HG02943 (cell line): ENCODE data around the gene FGR.

Experiments
- ATAC-seq: cut with Tn5 transposase; IDR thresholded peaks from one replicate; pipeline ENCODE4 v1.9.1; 2021; ENCODE audit warnings: mild to moderate bottlenecking, low read depth, moderate library complexity; ENCODE audit not compliant: unreplicated experiment

The FGR gene

DNA sequence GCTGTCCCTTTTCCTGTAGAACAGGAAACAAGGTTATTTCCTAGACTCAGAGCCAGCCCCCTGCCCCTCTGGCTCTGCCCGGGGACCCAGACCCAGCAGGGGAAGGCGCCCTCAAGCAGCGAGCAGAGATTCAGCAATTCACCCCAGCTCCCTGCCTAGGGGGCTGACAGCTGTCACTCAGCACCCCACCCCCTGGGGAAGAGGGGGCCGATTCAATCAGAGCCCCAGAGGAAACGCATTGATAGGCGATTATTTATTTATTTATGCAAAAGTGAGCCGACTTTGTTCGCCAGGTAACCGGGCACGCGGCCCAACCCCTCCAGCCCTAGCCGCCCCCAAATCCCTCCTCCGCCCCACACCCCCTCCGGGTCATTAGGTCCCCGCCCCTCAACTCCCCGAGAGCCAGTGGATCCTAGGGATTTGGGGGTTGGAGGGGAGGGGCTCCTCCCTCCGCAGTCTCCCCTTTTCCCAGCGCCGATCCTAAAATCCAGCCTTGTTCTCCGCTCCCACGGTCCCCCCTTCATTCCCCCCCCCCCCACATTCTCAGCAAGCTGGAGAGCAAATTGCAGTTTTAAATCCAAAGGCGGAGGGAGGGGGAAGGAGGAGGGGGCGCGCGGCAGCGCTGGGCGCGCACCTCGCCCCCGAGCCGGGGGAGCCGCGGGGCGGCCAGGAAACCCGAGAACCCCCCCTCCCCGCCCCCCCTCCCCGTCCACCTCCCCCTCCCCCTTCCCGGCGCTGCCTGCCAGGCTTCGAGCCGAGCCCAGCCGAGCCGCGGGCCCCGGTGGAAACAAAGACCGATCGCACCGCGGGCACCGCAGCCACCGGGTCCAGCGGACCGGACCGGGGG, 32.3 kb downstream of the FGR start:
- ATAC-seq = no peak

DNA sequence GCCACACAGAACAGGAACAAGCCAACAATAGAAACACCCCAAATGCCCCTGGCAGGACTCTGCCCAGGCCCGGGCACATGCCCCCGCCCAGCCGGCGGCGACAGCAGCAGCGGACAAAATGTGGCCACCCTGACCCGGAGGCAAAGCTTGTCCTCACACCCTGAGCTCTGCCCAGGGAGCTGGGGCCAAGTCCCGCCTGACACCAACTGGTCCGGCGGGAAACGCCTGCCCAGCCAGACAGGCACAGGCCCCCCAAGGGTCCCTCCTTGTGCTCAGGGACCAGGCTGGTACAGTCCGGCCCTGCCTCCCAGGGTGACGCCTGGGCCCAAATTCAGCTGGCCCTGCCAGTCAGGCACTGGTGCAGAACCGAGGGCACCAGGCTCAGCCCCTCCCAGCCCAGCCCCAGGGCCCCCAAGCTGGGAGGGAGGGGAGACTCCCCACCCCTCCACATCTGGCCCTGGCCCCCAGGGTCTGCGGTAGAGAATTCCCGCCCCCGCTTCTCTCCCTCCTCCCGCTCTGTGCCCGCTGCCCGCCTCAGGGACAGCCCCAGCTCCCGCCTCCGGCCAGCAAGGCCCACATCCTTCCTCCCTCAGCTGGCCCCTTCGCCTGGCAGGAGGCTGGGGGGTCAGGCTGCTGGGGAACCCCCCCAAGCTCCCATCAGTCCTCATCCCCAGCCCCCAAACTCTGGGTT, 33.1 kb downstream of the FGR start:
- ATAC-seq = no peak

DNA sequence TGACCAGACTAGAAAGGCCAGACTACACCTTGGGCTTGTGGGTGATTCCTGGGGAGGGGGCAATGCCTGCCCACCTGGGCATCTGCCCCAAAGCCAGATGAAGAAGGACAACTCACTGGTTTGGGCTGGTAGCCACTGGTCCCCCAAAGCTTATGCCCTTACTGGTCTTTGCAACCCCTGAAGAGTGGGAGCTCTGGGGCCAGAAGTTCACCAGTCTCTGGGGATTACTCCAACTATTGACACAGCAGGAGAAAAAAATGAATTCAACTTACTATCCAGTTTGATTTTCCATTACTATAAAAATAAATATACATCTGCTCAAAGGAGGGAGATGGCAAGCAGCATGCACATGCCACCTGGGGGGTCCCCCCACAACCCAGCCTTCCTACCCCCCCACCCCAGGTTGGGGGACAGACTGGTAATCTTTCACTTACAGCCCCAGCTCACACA, 33.6 kb downstream of the FGR start:
- no peak for ATAC-seq

DNA sequence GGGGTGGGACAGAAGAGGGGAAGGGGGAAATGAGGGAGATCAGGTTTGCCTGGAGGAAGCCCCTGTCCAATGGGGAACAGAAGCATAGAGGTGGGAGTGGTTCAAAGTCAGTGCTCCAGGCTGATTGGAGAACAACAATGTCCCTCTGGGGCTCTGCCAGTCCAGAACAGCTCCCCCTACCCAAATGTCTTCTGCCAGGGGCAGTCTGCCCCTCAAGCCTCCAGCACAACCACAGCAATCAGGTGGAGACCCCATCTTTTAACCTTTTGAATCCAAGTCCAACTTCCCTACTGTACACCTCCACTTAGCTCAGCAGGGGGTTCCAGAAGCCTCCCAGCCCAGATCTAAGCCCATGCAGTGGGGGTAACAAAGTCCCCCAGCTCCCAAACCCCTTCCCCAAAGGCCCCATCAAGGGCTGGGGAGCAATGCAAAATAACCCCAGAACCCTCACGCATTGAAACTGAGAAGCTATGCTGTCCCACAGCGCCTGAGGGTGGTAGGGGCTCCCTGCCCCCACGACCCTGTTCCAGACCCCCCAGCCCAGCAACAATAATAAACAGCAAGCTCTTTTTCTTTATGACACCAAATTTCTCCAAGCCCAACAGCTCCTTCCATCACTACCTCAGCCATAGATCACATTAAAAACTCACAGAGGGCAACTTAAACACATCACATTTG, 34.3 kb downstream of the FGR start:
- no peak for ATAC-seq

DNA sequence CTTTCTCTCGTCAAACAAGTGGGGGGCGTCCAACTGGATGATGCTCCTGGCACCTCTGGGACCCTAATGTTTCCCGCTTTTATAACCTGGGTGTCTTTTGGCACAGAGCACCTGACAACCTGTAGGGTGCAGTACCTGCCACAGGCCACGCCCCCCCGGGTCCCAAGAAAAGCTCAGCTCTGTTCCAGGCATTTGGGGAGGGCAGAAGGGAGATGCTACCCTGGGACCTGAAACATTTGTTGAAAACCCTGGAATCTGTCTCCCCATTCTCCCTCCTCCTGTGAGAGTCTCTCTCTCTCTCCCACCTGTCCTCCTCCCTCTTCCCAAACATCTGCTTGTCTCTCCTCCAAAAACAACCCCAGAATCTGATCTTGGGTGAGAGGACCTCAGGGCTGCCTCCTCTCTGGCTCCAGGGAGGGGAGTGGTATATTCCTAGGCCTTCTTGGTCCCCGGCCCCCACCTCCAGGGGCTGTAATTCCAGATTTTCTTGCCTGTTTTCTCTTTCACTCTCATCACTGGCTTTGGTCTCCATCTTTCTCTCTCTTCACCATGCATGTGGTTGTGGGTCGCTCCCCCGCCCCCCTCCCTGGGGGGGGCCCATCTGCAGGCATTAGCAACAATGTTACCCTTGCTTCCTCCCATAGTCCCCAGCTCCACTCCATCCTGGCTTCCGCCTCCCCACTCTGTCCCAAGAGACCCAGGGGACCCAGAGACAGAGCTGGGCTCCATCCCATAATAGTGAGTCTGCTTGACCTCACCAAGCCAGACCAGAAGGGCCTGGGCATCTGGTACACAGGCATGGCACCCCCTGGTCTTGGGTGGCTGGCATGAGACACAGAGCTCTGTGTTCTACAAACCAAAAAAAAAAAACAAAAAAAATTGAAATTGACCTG, 35.1 kb downstream of the FGR start:
- no peak for ATAC-seq

DNA sequence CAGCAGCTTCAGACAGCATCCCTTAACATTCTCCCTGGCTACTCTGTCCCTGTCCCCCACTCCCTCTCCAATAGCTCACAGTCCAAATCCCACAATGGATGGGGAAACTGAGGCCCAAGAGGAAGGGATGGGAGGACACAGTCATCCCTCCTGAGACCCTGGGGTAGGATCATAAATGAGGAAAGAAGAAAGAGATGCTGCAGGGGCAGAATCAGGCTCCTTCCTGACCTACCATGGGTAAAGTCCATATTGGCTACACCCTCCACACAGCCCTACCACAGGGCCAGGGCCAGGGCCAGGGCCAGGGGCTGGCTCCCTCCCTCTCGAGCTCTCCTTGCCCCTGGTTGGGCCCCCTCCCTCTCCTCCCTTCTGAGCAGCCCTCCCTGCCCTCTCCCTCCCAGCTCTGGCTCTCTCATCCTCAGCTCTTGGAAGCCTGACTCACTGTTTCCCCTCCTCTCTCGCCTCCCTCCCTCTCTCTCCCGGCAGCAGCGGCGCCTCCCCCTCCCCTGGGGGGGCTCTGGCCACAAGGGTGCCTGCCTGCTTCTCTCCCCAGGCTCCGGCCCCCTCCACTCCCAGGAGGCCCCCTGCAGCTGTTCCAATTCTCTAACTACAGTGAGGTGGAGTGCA, 36.0 kb downstream of the FGR start:
- no peak for ATAC-seq

DNA sequence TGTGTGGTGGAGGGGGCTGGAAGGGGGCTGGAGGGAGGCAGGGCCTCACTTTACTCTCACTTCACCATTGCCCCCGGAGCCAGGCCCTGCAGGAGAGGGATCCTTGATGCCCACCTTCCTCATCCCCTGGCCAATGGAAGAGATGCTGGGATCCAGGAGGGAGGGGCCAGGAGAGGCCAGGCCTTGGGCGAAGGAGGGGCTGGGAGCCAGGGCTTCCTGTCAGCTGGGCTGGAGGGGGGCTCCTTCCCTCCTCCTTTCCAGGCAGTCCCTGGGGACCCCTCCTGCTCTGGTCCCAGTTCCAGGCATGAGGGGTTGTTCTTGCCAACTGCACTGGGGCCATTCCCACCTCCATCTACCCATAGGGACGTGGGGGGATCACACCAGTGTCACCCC, 36.7 kb downstream of the FGR start:
- no peak for ATAC-seq

DNA sequence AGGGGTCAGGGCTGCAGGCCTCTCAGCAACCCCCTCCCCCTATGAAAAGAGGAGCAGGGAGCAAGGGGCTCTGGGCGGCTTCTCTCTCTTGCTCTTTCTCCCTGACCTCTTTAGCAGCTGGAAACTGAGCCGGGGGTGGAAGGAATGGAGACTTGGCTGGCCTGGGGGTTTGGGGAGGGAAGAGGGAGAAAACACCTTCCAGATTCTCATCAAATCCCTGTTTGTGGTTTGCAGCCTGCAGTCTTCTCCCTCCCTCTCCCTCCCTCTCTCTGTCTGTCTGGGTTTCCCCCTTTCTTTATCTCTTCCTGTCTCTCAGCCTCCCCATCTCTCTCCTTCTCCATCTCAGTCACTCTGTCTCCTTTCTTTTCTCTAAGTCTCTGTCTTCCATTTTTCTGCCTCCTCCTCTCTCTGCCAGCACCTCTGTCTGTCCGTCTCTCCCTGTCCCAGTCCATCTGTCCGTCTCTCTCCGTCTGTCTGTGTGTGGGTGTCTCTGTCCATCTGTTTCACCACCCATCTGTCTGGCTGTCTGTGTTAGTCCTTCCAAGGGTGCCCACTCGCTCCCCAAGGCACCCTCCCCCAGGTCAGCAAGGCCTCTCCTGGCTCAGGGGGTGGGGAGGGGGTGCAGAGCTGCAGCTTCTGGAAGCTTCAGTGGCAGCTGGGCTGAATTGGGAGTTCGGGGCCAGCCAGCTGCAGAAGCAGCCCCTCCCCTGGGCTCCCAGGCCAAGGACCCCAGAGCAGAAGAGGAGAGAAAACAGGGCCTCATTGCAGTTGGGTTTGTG, 37.3 kb downstream of the FGR start:
- no peak for ATAC-seq

DNA sequence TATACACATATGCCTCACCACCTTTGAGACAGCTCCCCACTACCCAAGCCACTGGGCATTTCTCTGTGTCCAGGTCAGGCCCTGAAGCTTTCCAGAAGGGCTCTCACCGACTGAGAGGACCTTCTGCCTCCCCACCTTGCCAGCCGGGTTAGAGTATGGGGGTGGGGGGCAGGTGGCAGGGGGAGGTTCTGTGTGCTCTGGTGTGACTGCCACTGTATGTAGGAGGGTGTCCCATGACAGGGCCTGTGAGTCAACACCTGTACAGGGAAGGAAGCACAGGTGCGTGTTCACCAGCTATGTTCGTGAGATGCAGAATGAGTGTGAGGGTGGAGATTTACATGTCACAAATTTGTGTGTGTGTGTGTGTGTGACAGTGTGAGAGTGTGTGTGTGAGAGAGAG, 38.0 kb downstream of the FGR start:
- ATAC-seq = no peak

DNA sequence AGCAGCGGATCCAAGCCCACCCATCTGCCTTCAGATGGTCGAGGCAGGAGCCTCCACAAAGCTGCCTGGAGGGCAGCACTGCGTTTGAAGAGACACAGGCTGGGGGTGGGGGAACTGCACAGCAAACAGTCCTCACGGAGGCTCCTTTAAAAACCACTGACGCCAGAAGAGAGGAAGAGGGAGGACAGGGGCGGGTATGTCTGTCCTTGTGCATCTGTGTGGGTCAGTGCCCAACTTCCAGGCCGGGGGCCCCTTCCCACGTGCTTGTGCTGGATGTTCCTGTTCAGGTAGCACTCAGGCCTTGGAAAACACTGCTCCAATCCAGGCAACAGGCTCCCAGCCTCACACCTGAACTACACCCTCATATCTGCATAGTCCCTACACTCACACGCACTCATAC, 38.7 kb downstream of the FGR start:
- ATAC-seq = no peak

DNA sequence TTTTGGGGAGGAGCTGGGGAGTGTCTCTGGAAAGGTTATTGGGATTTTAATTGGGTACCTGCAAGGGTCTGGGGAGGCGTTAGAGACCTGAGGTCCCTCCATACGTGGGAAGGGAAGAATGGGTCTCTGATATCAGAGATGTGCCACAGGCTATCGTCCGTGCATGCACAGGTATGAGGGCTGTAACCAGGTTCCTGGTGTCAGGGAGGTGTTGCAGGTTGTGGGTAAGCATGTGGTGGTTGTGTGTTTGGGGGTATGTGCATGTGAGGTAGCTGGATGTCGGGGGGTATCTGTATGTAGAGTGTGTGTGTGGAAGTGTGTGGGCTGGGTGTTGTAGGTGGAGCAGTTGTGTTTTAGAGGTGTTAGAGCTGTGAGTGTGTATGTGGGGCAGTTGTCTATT, 39.4 kb downstream of the FGR start:
- no peak for ATAC-seq

DNA sequence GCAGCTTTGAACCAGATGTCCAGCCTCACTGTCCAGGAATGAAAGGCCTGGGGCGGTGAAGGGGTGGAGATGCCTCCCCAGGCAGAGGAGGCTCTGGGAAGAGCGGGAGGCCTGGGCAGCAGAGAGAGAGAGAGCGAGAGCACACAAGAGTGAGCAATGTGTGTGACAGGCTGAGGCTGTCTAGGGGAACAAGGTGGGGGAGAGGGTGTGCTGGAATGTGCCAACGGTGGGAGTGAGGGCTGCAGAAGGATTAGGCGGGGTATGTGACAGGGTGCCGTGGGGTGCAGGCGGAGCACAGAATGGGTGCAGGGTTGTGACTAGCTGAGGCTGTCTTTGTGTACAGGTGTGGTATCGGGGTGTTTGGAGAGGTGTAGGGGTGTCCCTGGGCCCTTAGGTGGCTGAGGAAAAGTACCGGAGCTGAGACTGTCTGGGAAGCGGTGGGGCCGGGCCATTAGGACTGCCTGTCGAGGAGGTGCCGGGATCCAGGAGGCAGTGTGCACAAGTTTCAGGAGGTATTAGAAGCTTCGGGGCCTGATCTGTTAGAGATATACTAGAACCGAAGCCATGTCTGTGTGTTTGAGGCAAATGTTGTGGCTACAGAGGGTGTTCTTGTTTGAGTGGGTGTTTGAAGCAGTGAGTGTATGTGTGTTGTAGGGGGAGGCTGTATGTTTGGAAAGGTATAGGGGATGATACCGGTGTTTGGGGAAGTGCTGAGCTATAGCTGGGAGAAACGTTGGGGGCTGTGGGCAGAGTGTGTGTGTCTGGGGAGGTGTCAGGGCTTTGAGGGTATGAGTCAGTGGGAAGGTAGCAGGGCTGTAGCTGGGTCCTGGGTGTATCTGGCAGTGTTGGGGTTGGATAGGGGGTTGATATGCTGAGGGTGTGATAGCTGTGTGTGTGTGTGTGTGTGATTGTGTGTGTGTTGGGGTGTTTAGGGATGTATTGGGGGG, 40.1 kb downstream of the FGR start:
- ATAC-seq = no peak

DNA sequence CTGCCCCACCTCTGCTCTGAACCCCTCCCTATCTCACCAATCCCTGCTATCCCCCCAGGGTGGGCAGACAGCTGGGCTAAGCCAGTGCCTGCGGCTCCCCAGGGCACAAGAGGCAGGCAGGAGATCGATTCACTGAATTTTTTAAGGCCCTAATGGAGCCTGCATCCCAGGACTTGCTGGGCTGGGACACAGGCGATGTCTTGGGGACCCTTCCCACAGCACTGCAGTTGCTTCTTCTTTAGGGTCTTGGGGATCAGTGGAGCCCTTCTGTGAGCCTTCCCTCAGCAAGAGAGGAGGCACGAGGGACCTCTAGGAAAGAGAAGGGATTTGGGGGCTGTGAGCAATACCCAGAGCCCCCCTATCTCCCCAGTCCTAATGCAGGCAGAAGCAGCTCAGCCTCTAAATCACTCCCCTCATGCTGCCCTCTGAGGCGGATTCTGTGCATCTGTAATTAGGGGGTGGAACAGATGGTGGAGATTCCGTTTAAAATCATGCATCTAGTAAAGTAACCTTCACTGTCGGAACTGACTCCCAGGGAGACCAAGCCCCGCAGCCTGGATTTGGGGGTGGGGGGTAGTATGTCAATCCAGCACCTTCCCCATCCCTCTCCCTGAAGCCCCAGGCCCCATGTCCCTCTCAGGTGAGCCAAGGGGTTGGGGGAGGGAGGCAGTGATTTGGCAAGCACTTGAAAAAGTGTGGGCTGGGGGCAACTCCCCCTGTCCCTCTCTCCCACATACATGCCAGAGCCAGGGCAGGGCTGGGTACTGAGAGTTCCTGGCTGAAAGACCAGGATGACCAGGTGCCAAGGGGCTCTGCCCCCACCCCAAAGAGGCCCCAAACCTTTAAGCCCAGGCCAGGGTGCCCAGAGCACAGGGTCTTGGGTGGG, 41.1 kb downstream of the FGR start:
- ATAC-seq = no peak

DNA sequence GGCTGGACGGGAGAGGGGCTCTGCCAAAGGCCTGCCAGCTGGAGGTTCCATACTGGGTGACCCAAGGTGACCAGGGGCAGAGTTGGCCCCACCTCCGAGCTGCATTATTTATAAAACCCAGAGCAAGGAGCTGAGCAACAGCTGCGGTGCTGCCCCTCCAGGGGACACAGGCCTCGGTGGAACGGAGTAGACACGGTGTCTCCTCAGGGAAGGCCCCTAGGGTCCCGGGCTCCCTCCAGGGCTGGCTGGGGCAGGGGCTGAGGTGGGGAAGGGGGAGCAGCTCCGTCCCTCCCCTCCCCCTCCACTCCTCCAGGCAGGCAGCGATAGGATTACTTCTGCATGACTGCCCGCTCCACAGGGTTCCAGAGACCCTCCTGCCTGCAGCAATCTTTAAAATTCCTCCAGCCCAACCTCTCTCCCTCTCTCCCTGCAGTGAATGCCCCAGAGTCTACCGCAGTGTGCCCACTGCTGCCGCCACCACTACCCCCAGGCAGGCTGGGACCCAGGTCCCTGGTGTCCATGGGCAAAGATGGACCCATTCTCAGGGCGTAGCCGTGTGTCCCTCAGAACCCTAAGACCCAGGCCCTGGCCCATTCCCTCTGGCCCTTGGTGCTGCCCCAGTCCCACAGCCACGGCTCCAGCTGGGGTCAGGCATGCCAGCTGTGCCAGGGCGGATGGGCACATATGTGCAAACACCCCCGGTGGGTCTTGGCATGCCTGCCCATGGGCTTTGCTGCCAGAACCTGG, 41.9 kb downstream of the FGR start:
- no peak for ATAC-seq

DNA sequence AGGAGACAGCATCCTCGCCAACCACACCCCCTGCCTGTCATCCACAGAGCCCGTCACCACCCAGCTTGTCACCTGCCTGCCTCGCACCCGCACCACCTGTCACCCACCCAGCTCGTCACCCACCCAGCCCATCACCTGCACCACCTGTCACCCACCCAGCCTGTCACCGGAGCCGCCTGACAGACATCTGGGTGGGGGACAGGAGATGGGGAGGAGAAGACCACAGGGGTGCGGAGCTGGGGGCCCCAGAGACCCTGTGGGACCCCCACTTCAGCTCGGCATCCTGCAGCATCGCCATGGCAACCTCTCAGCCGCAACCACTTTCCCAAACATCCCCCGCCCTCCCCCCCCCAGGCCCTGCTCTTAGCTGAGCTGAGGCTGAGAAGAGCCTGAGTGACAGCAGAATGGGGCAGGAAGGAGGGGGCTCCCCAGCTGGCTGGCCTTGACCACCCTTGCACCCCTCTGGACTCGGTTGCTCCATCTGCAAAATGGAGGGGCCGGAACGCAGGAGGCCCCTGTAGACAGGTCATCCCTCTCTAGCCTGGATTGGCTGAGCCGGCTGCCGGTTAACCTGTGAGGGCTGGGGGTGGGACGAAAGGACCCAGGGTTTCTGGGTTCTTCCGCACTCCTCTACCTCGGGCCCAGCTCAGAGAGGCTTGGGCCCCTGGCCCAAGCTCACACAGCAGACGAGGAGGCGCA, 42.6 kb downstream of the FGR start:
- ATAC-seq = no peak

DNA sequence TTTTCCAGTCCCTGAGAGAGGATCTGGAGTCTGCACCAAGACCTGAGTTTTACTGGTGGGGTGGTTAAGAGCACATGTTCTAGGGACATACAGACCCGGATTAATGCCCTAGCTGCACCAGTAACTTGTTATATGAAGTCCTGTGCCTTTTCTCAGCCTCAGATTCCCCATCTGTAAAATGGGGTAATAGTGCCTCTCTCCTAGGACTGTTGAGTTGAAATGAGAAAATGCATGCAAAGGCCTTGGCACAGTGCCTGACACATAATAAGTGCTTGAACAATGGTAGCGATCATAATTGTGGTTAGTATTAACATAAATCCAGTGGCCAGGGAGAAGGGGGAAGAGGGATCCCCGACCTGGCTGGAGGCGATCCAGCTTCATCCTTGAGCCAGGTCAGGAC, 43.4 kb downstream of the FGR start:
- no peak for ATAC-seq
